Effector memory CD4-positive, alpha-beta T cell (primary cell): ENCODE measurements around the gene RAB7B.

ENCODE experiments used
- DNase-seq, 3 donors: peaks; one replicate each; pipeline ENCODE4 v3.0.0-alpha.2; 2020
- H3K27ac ChIP-seq: 2 replicates; pipeline ENCODE4 v1.7.0; 2013; ENCODE audit warnings: mild to moderate bottlenecking, low read length, moderate library complexity; ENCODE audit not compliant: insufficient read depth, poor library complexity, severe bottlenecking
- H3K27me3 ChIP-seq: replicated peaks from 2 replicates; pipeline ENCODE4 v1.7.0; 2013; ENCODE audit warnings: mild to moderate bottlenecking, low read length; ENCODE audit not compliant: insufficient read depth, control insufficient read depth, poor library complexity, severe bottlenecking
- H3K36me3 ChIP-seq: 2 replicates; pipeline ENCODE4 v1.7.0; 2013; ENCODE audit warnings: mild to moderate bottlenecking, low read length, moderate library complexity; ENCODE audit not compliant: control insufficient read depth, insufficient read depth
- H3K4me1 ChIP-seq: 2 replicates; pipeline ENCODE4 v1.7.0; 2013; ENCODE audit warnings: low read length, mild to moderate bottlenecking; ENCODE audit not compliant: control insufficient read depth, insufficient read depth, poor library complexity, severe bottlenecking
- H3K4me3 ChIP-seq: 2 replicates; pipeline ENCODE4 v1.7.0; 2013; ENCODE audit warnings: low read length, low read depth, mild to moderate bottlenecking; ENCODE audit not compliant: insufficient read depth, poor library complexity, severe bottlenecking
- H3K9me3 ChIP-seq: 2 replicates; pipeline ENCODE4 v1.7.0; 2013; ENCODE audit warnings: mild to moderate bottlenecking, low read length, moderate library complexity; ENCODE audit not compliant: control insufficient read depth

Gene RAB7B

GRCh38 chr1:206011057-206011456 lies 7.9 kb upstream of the RAB7B start:
- Histone ChIP-seq H3K4me1 (no peaks in the 10 kb centered on the region), H3K27me3 (no peaks in the 10 kb centered on the region)
- no peak for DNase-seq

GRCh38 chr1:206010060-206010459 lies 6.9 kb upstream of the RAB7B start:
- H3K4me3 ChIP-seq = no peak overlapping the region
- H3K9me3 ChIP-seq = no peaks in the 10 kb centered on the region
- no peak for DNase-seq
- no peaks in the 10 kb centered on the region for H3K27me3 ChIP-seq
- H3K4me1 ChIP-seq = no peaks in the 10 kb centered on the region
- H3K27ac ChIP-seq = no peak overlapping the region
- H3K36me3 ChIP-seq = no peaks in the 10 kb centered on the region

More at GRCh38 chr1:206011057-206011456, 7.9 kb upstream of the RAB7B start:
- no peaks in the 10 kb centered on the region for H3K36me3 ChIP-seq
- H3K4me3 ChIP-seq = no peak overlapping the region
- no peaks in the 10 kb centered on the region for H3K9me3 ChIP-seq
- H3K27ac ChIP-seq = no peak overlapping the region

GRCh38 chr1:206006946-206007345 lies 3.8 kb upstream of the RAB7B start:
- H3K27ac ChIP-seq = no peak overlapping the region
- H3K4me1 ChIP-seq = no peaks in the 10 kb centered on the region
- H3K4me3 ChIP-seq = no peak overlapping the region
- DNase-seq = no peak
- H3K9me3 ChIP-seq = no peaks in the 10 kb centered on the region
- H3K36me3 ChIP-seq = no peaks in the 10 kb centered on the region
- H3K27me3 ChIP-seq = no peaks in the 10 kb centered on the region

DNA sequence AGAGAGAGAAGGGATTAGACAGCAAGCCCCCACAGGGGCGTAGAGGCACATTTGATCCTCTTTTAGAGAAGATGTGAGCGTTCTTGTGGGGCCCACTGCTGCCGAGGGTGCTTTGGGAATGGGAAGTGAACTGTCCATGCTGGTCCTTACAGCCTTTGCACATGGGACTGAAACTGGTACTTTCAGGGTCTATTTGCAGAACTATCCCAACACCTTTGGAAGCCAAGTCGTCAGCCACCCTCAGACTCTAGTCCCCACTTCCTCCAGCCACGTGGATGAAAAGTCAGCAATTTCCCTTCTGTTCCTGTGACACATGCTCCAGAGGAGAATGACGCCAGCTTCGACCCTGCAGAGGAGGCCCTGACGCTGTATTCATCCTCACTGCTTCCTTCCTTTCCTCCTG lies 2.6 kb upstream of the RAB7B start:
- H3K4me3 ChIP-seq = no peak overlapping the region
- no peak overlapping the region for H3K27ac ChIP-seq
- H3K9me3 ChIP-seq = no peaks in the 10 kb centered on the region
- no peaks in the 10 kb centered on the region for H3K4me1 ChIP-seq
- DNase-seq = no peak
- H3K27me3 ChIP-seq = no peaks in the 10 kb centered on the region
- no peaks in the 10 kb centered on the region for H3K36me3 ChIP-seq

DNA sequence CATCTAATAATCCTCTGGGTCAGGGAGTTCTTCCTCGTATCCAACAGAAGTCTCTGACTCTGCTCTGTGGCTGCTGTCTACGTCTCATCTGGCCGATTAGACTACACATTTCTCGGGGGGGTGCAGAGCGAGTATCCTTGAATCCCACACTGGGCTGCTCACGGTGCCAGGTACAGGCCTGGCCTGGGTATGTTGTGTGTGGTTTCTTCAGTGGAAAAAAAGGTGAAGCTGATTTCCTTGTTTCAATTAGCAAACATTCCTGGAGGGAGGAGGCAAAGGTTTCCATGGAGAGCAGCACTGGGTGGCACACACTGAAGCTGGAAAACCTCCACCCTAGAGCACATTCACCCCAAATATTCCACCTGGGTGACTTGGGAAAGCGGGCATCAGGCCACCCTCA lies 2.0 kb upstream of the RAB7B start:
- Histone ChIP-seq H3K4me1 (no peaks in the 10 kb centered on the region), H3K27me3 (no peaks in the 10 kb centered on the region), H3K4me3 (no peak overlapping the region), H3K9me3 (no peaks in the 10 kb centered on the region), H3K27ac (no peak overlapping the region), H3K36me3 (no peaks in the 10 kb centered on the region)
- no peak for DNase-seq

- no peak for DNase-seq
- Histone ChIP-seq H3K4me1 (no peaks in the 10 kb centered on the region), H3K4me3 (no peak overlapping the region), H3K27me3 (no peaks in the 10 kb centered on the region), H3K36me3 (no peaks in the 10 kb centered on the region), H3K9me3 (no peaks in the 10 kb centered on the region), H3K27ac (no peak overlapping the region)
Observed at GRCh38 chr1:206004826-206005225, 1.6 kb upstream of the RAB7B start.

- no peaks in the 10 kb centered on the region for H3K27me3 ChIP-seq
- H3K9me3 ChIP-seq = no peaks in the 10 kb centered on the region
- no peak overlapping the region for H3K27ac ChIP-seq
- no peak overlapping the region for H3K4me3 ChIP-seq
- DNase-seq = no peak
- no peaks in the 10 kb centered on the region for H3K36me3 ChIP-seq
- H3K4me1 ChIP-seq = no peaks in the 10 kb centered on the region
Observed at GRCh38 chr1:206003854-206004800, 932 bp upstream of the RAB7B start.

- Histone ChIP-seq H3K4me1 (no peaks in the 10 kb centered on the region), H3K27me3 (no peaks in the 10 kb centered on the region), H3K27ac (no peak overlapping the region), H3K9me3 (no peaks in the 10 kb centered on the region), H3K36me3 (no peaks in the 10 kb centered on the region), H3K4me3 (no peak overlapping the region)
- no peak for DNase-seq
Observed at GRCh38 chr1:206002160-206002559, 1.0 kb downstream of the RAB7B start.

DNA sequence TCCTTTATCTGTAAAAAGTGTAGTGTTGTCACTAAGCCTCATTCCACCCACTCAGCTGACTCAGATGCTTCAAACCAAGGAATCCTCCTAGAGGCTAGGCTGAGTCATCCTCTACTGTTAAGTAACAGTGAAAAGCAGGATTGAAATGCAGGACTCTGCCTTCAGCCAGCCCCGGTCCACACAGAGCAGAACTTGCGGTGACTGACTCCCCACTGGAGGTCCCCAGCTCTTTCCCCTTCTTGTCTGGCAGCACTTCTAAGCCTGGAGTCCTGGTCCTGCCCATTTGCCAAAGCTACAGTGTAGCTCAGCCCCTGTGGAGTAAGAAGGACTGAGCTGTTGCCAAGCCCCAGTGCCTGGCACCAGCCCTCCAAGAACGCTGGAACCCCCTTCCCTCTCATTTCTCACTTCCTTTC lies 1.7 kb downstream of the RAB7B start:
- no peaks in the 10 kb centered on the region for H3K9me3 ChIP-seq
- H3K4me1 ChIP-seq = no peaks in the 10 kb centered on the region
- no peak overlapping the region for H3K27ac ChIP-seq
- no peak overlapping the region for H3K4me3 ChIP-seq
- H3K36me3 ChIP-seq = no peaks in the 10 kb centered on the region
- DNase-seq = no peak
- no peaks in the 10 kb centered on the region for H3K27me3 ChIP-seq

- Histone ChIP-seq H3K9me3 (no peaks in the 10 kb centered on the region), H3K4me1 (no peaks in the 10 kb centered on the region), H3K4me3 (no peak overlapping the region), H3K27ac (no peak overlapping the region), H3K36me3 (no peaks in the 10 kb centered on the region), H3K27me3 (no peaks in the 10 kb centered on the region)
- DNase-seq = no peak
Observed at GRCh38 chr1:206000641-206001339, 2.4 kb downstream of the RAB7B start.
